GM19193 (cell line): ENCODE measurements around the gene DDHD1.

ENCODE experiments used
- POLR2A ChIP-seq: IDR thresholded peaks from 4 replicates; pipeline ENCODE4 v1.6.1; 2011; ENCODE audit not compliant: insufficient read depth, insufficient read length; ENCODE audit errors: extremely low read depth

DDHD1 gene

GRCh38 chr14:53055003-53055402 lies 98.1 kb downstream of the DDHD1 start:
- TF ChIP-seq POLR2A = no peak

- TF ChIP-seq POLR2A = no peak
These were observed 98.7 kb downstream of the DDHD1 start for GRCh38 chr14:53054457-53054856.

DNA sequence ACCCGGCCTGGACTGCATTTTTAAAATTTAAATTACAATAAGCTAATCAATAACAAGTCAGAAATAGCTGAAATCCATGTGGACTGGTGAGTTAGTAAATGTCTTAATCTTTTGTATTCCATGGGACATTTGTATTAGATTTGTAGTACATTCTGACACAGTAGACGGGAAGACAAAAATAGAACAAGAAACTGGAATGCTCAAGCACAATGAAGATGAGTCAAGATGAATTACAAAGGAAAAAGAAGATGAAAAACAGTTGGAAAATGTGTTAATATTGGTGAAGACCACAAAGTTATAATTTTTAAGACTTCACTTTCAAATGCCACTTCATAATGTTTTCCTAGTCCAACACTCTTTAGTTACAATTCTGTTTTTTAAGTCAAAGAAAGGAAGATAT lies 104.5 kb downstream of the DDHD1 start:
- TF ChIP-seq POLR2A = no peak

DNA sequence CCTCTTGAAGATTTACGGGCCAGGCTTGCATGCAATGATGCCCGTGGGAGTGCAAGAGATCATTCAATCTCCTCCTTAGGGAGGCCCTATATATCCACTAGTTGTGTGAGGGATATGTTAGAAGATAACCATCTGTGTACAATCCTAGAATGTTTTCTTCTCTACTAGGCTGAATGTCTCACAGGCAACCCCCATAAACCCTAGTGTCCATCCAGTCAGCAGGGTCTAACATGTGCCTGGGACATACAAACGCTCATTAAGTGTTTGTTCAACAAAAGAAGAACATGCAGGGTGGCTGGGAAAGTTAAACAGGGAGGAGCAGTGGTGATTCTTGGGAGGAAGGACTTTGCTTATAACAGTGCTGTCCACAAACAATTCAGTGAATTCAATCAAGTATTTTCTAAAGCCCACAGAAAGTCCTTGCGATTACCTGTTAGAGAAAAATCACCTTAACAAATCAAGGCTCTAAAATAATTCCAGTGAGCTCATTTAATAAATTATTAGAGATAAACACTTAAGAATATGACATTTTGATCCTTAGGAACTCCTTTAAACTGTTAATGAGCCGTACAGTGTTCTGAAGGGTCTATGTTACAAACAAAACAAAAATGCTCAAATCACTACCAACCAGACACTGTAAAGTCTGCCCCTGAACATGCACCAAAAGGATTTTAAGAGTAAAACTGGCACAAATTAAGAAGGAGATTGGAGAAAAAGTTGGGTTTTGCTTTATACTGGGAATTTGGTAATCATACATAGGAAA lies 105.6 kb downstream of the DDHD1 start:
- no peak for TF ChIP-seq POLR2A

DNA sequence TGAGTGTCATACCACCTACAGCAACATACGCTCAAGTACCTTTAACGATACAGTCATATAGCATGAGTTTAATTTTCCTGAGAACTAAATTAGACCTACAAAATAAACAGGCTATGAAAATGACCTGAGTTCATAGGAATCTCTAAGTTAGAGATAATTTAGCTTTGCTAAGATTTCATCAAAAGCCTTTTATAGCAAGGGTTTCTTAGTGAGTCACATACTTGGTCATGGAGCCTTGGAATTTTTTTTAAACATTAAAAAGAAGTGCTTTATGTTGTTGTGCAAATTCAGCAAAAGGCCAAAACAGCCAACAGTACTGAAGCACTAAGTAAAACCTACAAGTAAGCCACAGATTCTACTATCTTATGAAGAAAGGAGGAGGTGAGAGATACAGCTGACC lies 108.6 kb downstream of the DDHD1 start:
- TF ChIP-seq POLR2A = no peak

- no peak for TF ChIP-seq POLR2A
These were observed 110.0 kb downstream of the DDHD1 start for GRCh38 chr14:53043027-53043581.

GRCh38 chr14:53042480-53042879 lies 110.6 kb downstream of the DDHD1 start:
- TF ChIP-seq POLR2A = no peak

GRCh38 chr14:53041067-53041466 lies 112.1 kb downstream of the DDHD1 start:
- TF ChIP-seq POLR2A = no peak

DNA sequence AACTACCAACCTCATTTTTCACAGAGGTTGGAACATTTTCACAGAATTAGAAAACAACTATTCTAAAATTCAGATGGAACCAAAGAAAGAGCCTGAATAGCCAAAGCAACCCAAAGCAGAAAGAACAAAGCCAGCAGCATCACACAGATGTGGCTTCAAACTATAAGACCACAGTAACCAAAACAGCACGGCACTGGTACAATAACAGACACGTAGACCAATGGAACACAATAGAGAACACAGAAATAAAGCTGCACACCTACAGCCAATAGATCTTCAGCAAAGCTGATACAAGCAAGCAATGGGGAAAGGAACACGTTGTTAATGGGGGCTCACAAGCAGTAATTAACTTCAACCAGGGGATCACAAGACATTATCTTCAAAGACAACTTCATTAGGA lies 114.5 kb downstream of the DDHD1 start:
- TF ChIP-seq POLR2A = no peak

- TF ChIP-seq POLR2A = no peak
These were observed 116.1 kb downstream of the DDHD1 start for GRCh38 chr14:53037016-53037415.

- no peak for TF ChIP-seq POLR2A
These were observed 117.5 kb downstream of the DDHD1 start for GRCh38 chr14:53035336-53036210.

DNA sequence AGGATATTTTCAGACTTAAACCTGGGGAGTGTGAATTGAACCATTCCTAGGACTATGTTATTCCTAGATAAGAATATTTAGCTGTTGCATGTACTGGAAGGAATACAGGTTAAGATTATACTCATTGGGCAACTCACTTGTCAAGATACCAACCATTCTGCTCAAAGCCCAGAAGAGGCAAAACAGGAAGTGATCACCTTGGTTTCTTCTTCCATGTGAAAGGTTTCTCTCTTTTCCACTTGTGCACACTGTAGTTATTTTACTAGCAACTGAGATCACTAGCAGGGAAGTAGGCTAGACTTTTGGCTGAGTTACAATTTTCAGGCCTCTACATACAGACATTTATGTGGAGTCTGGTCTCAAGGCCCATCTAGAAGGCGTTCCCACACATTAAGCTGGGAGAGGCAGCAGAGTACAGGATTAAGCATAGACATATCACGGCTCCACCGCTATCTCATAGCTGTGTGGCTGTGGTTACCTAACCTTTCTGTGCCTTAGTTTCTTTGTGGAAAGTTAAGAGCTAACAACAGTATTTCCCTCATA lies 118.4 kb downstream of the DDHD1 start:
- TF ChIP-seq POLR2A = no peak

DNA sequence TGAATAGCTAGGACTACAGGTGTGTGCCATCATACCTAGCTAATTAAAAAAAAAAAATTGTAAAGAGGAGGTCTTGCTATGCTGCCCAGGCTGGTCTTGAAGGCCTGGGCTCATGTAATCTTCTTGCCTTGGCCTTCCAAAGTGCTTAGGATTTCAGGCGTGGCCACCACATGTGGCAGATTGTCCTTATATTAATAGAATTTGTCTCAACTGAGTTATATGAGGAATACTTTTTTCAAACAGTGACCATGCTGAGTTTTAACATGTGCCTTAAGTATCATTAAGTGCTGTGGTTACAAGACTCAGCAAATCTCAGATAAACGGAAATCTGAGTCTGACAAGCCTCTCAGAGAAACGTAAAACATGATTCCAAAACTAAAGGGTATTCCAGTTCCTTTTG lies 119.1 kb downstream of the DDHD1 start:
- TF ChIP-seq POLR2A = no peak

- TF ChIP-seq POLR2A = no peak
These were observed 120.2 kb downstream of the DDHD1 start for GRCh38 chr14:53032838-53033390.

GRCh38 chr14:53032161-53032803 lies 120.8 kb downstream of the DDHD1 start:
- TF ChIP-seq POLR2A = no peak

DNA sequence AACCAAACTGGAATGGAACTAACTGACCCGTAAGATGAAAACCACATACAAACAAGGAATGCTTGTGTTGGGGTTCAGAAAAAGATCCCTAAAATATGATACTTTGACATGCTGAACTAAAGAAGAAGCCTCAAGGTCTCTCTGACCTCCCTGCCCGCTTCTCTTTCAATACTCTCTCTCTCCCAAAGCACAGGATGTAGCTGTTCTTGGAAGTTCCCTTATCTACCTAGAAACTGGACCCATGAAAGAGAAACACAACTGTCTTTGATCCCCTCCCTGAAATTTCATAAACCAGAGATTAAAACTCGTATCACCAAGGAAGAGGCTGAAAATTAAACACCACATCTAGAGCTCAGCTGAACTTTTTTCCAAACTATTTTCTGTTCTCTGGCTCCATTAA lies 125.6 kb downstream of the DDHD1 start:
- no peak for TF ChIP-seq POLR2A

GRCh38 chr14:53027041-53027440 lies 126.1 kb downstream of the DDHD1 start:
- TF ChIP-seq POLR2A = no peak
